Loucy (cell line): ENCODE results near the gene MYPN.

Source experiments
- H2AFZ ChIP-seq: fragments of 200-600 bp; sonication (generic); 2 replicates; pipeline ENCODE4 v1.6.0; 2016; ENCODE audit warnings: antibody characterized with exemption, mild to moderate bottlenecking, low read length, moderate library complexity
- H3F3A ChIP-seq: fragments of 200-600 bp; 2 replicates; pipeline ENCODE4 v1.6.0; 2016; ENCODE audit warnings: antibody characterized with exemption, low read depth, mild to moderate bottlenecking
- H3K27me3 ChIP-seq: fragments of 200-600 bp; sonication (generic); 2 replicates; pipeline ENCODE4 v1.6.1; 2014; ENCODE audit warnings: low read length, mild to moderate bottlenecking; ENCODE audit not compliant: insufficient read depth, poor library complexity, severe bottlenecking
- H3K36me3 ChIP-seq: fragments of 200-600 bp; sonication (generic); 2 replicates; pipeline ENCODE4 v1.6.1; 2016; ENCODE audit warnings: low read length; ENCODE audit not compliant: insufficient read depth
- H3K4me1 ChIP-seq: fragments of 200-600 bp; sonication (generic); 2 replicates; pipeline ENCODE4 v1.5.1; 2014; ENCODE audit warnings: low read length, mild to moderate bottlenecking; ENCODE audit not compliant: insufficient read depth, poor library complexity, severe bottlenecking
- H3K4me2 ChIP-seq: fragments of 200-600 bp; sonication (generic); 2 replicates; pipeline ENCODE4 v1.6.0; 2014; ENCODE audit warnings: antibody characterized with exemption, low read length, low read depth, mild to moderate bottlenecking; ENCODE audit not compliant: poor library complexity, severe bottlenecking
- H3K4me3 ChIP-seq: fragments of 200-600 bp; sonication (generic); 2 replicates; pipeline ENCODE4 v1.5.1; 2014; ENCODE audit warnings: low read length, mild to moderate bottlenecking, mixed read lengths; ENCODE audit not compliant: poor library complexity, severe bottlenecking
- H3K79me2 ChIP-seq: fragments of 200-600 bp; sonication (generic); 2 replicates; pipeline ENCODE4 v1.6.1; 2014; ENCODE audit warnings: low read length; ENCODE audit not compliant: insufficient read depth
- H3K9ac ChIP-seq: fragments of 200-600 bp; sonication (generic); 2 replicates; pipeline ENCODE4 v1.6.0; 2014; ENCODE audit warnings: mild to moderate bottlenecking, low read depth, low read length, moderate library complexity; ENCODE audit not compliant: poor library complexity, severe bottlenecking
- H3K9me2 ChIP-seq: fragments of 200-600 bp; sonication (generic); replicated peaks from 2 replicates; pipeline ENCODE4 v1.6.1; 2016; ENCODE audit warnings: low read depth, low read length, mixed read lengths
- H3K9me3 ChIP-seq: fragments of 200-600 bp; sonication (generic); 2 replicates; pipeline ENCODE4 v1.6.1; 2014; ENCODE audit warnings: mild to moderate bottlenecking, antibody characterized with exemption, low read length, low read depth; ENCODE audit not compliant: insufficient read depth
- H4K20me1 ChIP-seq: fragments of 200-600 bp; sonication (generic); 2 replicates; pipeline ENCODE4 v1.6.0; 2014; ENCODE audit warnings: antibody characterized with exemption, low read length, mild to moderate bottlenecking; ENCODE audit not compliant: insufficient read depth, poor library complexity, severe bottlenecking
- CTCF ChIP-seq: fragments of 200-600 bp; sonication (generic); conservative IDR thresholded peaks from 2 replicates; pipeline ENCODE4 v1.5.1; 2014; ENCODE audit warnings: mild to moderate bottlenecking, antibody characterized with exemption, low read length
- EZH2phosphoT487 ChIP-seq: fragments of 200-600 bp; IDR thresholded peaks from 2 replicates; pipeline ENCODE4 v1.6.1; 2018; ENCODE audit warnings: antibody characterized with exemption, mild to moderate bottlenecking, moderate library complexity, borderline replicate concordance

Gene MYPN

GRCh38 chr10:68233046-68233445 lies 123.8 kb downstream of the MYPN start:
- H4K20me1 ChIP-seq, result no peaks in the 10 kb centered on the region
- no peaks in the 10 kb centered on the region for H3F3A ChIP-seq
- H3K9me2 ChIP-seq, result no peaks in the 10 kb centered on the region
- H3K27me3 ChIP-seq, result no peaks in the 10 kb centered on the region
- H3K9me3 ChIP-seq, result no peaks in the 10 kb centered on the region
- H3K36me3 ChIP-seq, result no peaks in the 10 kb centered on the region
- TF ChIP-seq EZH2phosphoT487 (no peak), CTCF (no peak)
- H3K79me2 ChIP-seq, result no peaks in the 10 kb centered on the region
- no peak overlapping the region for H3K9ac ChIP-seq
- no peak overlapping the region for H3K4me2 ChIP-seq
- H3K4me3 ChIP-seq, result no peak overlapping the region
- H3K4me1 ChIP-seq, result peaks cover 10% of the 10 kb centered on the region
- no peak overlapping the region for H2AFZ ChIP-seq

GRCh38 chr10:68235111-68235510 lies 125.8 kb downstream of the MYPN start:
- no peaks in the 10 kb centered on the region for H3K9me2 ChIP-seq
- H3K27me3 ChIP-seq, result no peaks in the 10 kb centered on the region
- no peak overlapping the region for H3K9ac ChIP-seq
- no peaks in the 10 kb centered on the region for H3F3A ChIP-seq
- no peaks in the 10 kb centered on the region for H3K9me3 ChIP-seq
- no peaks in the 10 kb centered on the region for H3K79me2 ChIP-seq
- no peaks in the 10 kb centered on the region for H4K20me1 ChIP-seq
- no peak overlapping the region for H2AFZ ChIP-seq
- no peak overlapping the region for H3K4me2 ChIP-seq
- no peak overlapping the region for H3K4me3 ChIP-seq
- H3K4me1 ChIP-seq, result peaks cover 10% of the 10 kb centered on the region
- TF ChIP-seq CTCF, result no peak
- TF ChIP-seq EZH2phosphoT487, result no peak
- H3K36me3 ChIP-seq, result no peaks in the 10 kb centered on the region

GRCh38 chr10:68235581-68235980 lies 126.3 kb downstream of the MYPN start:
- no peaks in the 10 kb centered on the region for H3K79me2 ChIP-seq
- no peaks in the 10 kb centered on the region for H3K36me3 ChIP-seq
- no peaks in the 10 kb centered on the region for H3K9me2 ChIP-seq
- H3F3A ChIP-seq, result no peaks in the 10 kb centered on the region
- no peak overlapping the region for H2AFZ ChIP-seq
- TF ChIP-seq CTCF, result no peak
- no peak for TF ChIP-seq EZH2phosphoT487
- H3K9me3 ChIP-seq, result no peaks in the 10 kb centered on the region
- peaks cover 10% of the 10 kb centered on the region for H3K4me1 ChIP-seq
- no peak overlapping the region for H3K4me3 ChIP-seq
- no peak overlapping the region for H3K9ac ChIP-seq
- H4K20me1 ChIP-seq, result no peaks in the 10 kb centered on the region
- no peak overlapping the region for H3K4me2 ChIP-seq
- H3K27me3 ChIP-seq, result no peaks in the 10 kb centered on the region
